Upper lobe of left lung (tissue), 4 donors: ENCODE results near the gene ENAM.

Source experiments
- POLR2A ChIP-seq, 4 donors: fragments of 450-650 bp; IDR thresholded peaks; one replicate each; pipeline ENCODE4 v1.5.1; 2016 to 2017; ENCODE audit warnings: antibody characterized with exemption in 4 of 4, mild to moderate bottlenecking in 2 of 4
- POLR2AphosphoS5 ChIP-seq, 2 donors: sonication (generic); formaldehyde crosslinking; IDR thresholded peaks; one replicate each; pipeline ENCODE4 v1.5.1; 2017; ENCODE audit warnings: antibody characterized with exemption in 2 of 2
- TF ChIP-seq, protein P1 (sequence below), 6 experiments: fragments of 450-650 bp in 4 of 6; fragments of 200-600 bp in 2 of 6; sonication (generic) in 2 of 6; IDR thresholded peaks; one replicate each; pipeline ENCODE4 v1.5.1; 2016 to 2019; ENCODE audit warnings: antibody characterized with exemption in 6 of 6

DNA sequence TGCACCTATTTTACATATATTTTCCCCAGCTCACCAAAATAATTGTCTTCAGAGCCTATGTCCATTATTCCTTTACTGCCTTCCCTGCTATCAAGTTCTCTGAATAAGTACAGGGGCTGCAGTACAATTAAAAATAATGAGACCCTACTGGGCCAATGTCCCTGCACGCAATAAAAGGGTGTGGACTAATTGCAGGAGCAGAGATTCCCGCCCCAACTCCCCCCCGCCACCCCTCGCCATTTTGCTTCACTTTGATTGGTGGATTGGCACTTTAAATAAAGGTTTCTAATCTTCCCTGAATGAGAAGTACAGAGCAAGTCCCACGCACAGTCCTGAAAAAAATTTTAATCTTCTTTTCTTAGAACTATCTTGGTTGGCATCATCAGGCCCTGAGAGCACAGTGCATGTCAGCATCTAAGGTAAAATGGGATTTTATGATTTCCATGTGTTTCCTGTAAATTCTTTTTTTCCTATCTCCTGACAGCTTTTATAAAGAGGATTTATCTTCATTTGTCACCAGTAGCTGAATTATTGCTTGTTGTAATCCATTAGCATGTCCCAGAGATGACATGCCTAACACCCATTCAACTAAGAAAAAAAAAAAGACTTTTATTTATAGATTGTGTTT lies 36.5 kb upstream of the ENAM start, which contains the start of gene AMBN:
- TF ChIP-seq, protein P1, sequence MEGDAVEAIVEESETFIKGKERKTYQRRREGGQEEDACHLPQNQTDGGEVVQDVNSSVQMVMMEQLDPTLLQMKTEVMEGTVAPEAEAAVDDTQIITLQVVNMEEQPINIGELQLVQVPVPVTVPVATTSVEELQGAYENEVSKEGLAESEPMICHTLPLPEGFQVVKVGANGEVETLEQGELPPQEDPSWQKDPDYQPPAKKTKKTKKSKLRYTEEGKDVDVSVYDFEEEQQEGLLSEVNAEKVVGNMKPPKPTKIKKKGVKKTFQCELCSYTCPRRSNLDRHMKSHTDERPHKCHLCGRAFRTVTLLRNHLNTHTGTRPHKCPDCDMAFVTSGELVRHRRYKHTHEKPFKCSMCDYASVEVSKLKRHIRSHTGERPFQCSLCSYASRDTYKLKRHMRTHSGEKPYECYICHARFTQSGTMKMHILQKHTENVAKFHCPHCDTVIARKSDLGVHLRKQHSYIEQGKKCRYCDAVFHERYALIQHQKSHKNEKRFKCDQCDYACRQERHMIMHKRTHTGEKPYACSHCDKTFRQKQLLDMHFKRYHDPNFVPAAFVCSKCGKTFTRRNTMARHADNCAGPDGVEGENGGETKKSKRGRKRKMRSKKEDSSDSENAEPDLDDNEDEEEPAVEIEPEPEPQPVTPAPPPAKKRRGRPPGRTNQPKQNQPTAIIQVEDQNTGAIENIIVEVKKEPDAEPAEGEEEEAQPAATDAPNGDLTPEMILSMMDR (IDR thresholded peaks at IDR 0.05): no peak
- TF ChIP-seq POLR2AphosphoS5 (IDR thresholded peaks at IDR 0.05) (no peak), POLR2A (IDR thresholded peaks at IDR 0.05) (no peak)
